A673 (cell line): ENCODE data around the gene CATSPERB.

Experiments
- CTCF ChIP-seq: fragments of 300-800, 200-600 bp; sonication (generic); conservative IDR thresholded peaks from 2 replicates; pipeline ENCODE4 v1.5.1; 2017; ENCODE audit warnings: low read depth, mild to moderate bottlenecking, antibody characterized with exemption, low read length, moderate library complexity, mixed read lengths
- EZH2 ChIP-seq: fragments of 200-600 bp; sonication (generic); IDR thresholded peaks from 2 replicates; pipeline ENCODE4 v1.6.1; 2017; ENCODE audit warnings: borderline replicate concordance, low read depth, mild to moderate bottlenecking, mixed read lengths, antibody characterized with exemption, low read length; ENCODE audit not compliant: poor library complexity, severe bottlenecking

GRCh38 chr14:91737619-91738018 lies 5.7 kb upstream of the CATSPERB start:
- TF ChIP-seq EZH2 (no peak), CTCF (no peak)
